Mesenchymal stem cell (in vitro differentiated cells and primary cell): Measurements from ENCODE around the gene DEPDC4.

Source experiments
- DNase-seq: peaks from one replicate; pipeline ENCODE4 v3.0.0-alpha.2; 2013
- H2AFZ ChIP-seq: one replicate; pipeline ENCODE4 v1.6.1; 2013; ENCODE audit warnings: low read depth, mild to moderate bottlenecking, control low read depth, inconsistent platforms, low read length, moderate library complexity
- H2AK5ac ChIP-seq: 2 replicates; pipeline ENCODE4 v1.6.1; 2013; ENCODE audit warnings: low read length, moderate library complexity, mild to moderate bottlenecking, inconsistent platforms; ENCODE audit not compliant: severe bottlenecking
- H2BK120ac ChIP-seq: one replicate; pipeline ENCODE4 v1.6.1; 2013; ENCODE audit warnings: low read depth, mild to moderate bottlenecking, inconsistent platforms, low read length, moderate library complexity
- H2BK12ac ChIP-seq, 2 experiments: one replicate each; pipeline ENCODE4 v1.6.1; 2013; ENCODE audit warnings: inconsistent platforms in 2 of 2, low read length in 2 of 2, mild to moderate bottlenecking in 2 of 2, moderate library complexity in 2 of 2, control low read depth in 1 of 2
- H2BK15ac ChIP-seq: one replicate; pipeline ENCODE4 v1.6.1; 2013; ENCODE audit warnings: mild to moderate bottlenecking, low read depth, inconsistent platforms; ENCODE audit not compliant: poor library complexity, severe bottlenecking
- H2BK5ac ChIP-seq: 2 replicates; pipeline ENCODE4 v1.6.1; 2013; ENCODE audit warnings: low read depth, mild to moderate bottlenecking, low read length, control low read depth, inconsistent platforms; ENCODE audit not compliant: poor library complexity, severe bottlenecking
- H3K14ac ChIP-seq, 2 experiments: one replicate each; pipeline ENCODE4 v1.6.1; 2013; ENCODE audit warnings: inconsistent platforms in 2 of 2, low read length in 2 of 2, control low read depth in 1 of 2, mild to moderate bottlenecking in 1 of 2, moderate library complexity in 1 of 2
- H3K18ac ChIP-seq, 2 experiments: one replicate each; pipeline ENCODE4 v1.6.1; 2013; ENCODE audit warnings: inconsistent platforms in 2 of 2, low read length in 2 of 2, control low read depth in 1 of 2, low read depth in 1 of 2, mild to moderate bottlenecking in 1 of 2
- H3K23ac ChIP-seq, 2 experiments: one replicate each; pipeline ENCODE4 v1.6.1; 2013; ENCODE audit warnings: inconsistent platforms in 2 of 2, low read length in 2 of 2, mild to moderate bottlenecking in 2 of 2, moderate library complexity in 2 of 2, control low read depth in 1 of 2
- H3K27ac ChIP-seq: 2 replicates; pipeline ENCODE4 v1.5.1; 2013; ENCODE audit warnings: mild to moderate bottlenecking, moderate library complexity, low read length, control low read depth, inconsistent platforms; ENCODE audit not compliant: poor library complexity, severe bottlenecking
- H3K27me3 ChIP-seq, 2 experiments: 2 replicates each; pipeline versions ENCODE4 v1.6.1 to v1.7.0; 2013; ENCODE audit warnings: low read length in 2 of 2, mild to moderate bottlenecking in 2 of 2, moderate library complexity in 2 of 2, control low read depth in 1 of 2, inconsistent platforms in 1 of 2; ENCODE audit not compliant: control insufficient read depth in 1 of 2, insufficient read depth in 1 of 2
- H3K36me3 ChIP-seq, 2 experiments: 2 replicates each; pipeline versions ENCODE4 v1.6.1 to v1.7.0; 2013; ENCODE audit warnings: low read length in 2 of 2, control low read depth in 1 of 2, inconsistent platforms in 1 of 2, low read depth in 1 of 2, mild to moderate bottlenecking in 1 of 2; ENCODE audit not compliant: insufficient read depth in 2 of 2, control insufficient read depth in 1 of 2
- H3K4ac ChIP-seq, 2 experiments: one replicate each; pipeline ENCODE4 v1.6.1; 2013; ENCODE audit warnings: inconsistent platforms in 2 of 2, low read length in 2 of 2, mild to moderate bottlenecking in 2 of 2, moderate library complexity in 2 of 2, control low read depth in 1 of 2, low read depth in 1 of 2
- H3K4me1 ChIP-seq: 2 replicates; pipeline ENCODE4 v1.6.1; 2013; ENCODE audit warnings: low read depth, low read length, control low read depth; ENCODE audit not compliant: control insufficient read depth, insufficient read depth
- H3K4me2 ChIP-seq: 2 replicates; pipeline ENCODE4 v1.6.1; 2013; ENCODE audit warnings: low read length, mild to moderate bottlenecking, inconsistent platforms; ENCODE audit not compliant: poor library complexity, severe bottlenecking
- H3K4me3 ChIP-seq, 2 experiments: 2 replicates each; pipeline versions ENCODE4 v1.5.1 to v1.7.0; 2013; ENCODE audit warnings: low read length in 2 of 2, mild to moderate bottlenecking in 2 of 2, control low read depth in 1 of 2, low read depth in 1 of 2; ENCODE audit not compliant: insufficient read depth in 1 of 2
- H3K79me1 ChIP-seq: replicated peaks from 2 replicates; pipeline ENCODE4 v1.6.1; 2013; ENCODE audit warnings: mild to moderate bottlenecking, control low read depth, low read length, inconsistent platforms; ENCODE audit not compliant: poor library complexity, severe bottlenecking
- H3K9ac ChIP-seq: 2 replicates; pipeline ENCODE4 v1.7.0; 2013; ENCODE audit warnings: mild to moderate bottlenecking, low read length, moderate library complexity
- H3K9me3 ChIP-seq: 2 replicates; pipeline ENCODE4 v1.7.0; 2013; ENCODE audit warnings: mild to moderate bottlenecking, low read length; ENCODE audit not compliant: control insufficient read depth
- H4K8ac ChIP-seq: one replicate; pipeline ENCODE4 v1.6.1; 2013; ENCODE audit warnings: inconsistent platforms, mild to moderate bottlenecking, low read length, moderate library complexity
- H4K91ac ChIP-seq: one replicate; pipeline ENCODE4 v1.6.1; 2013; ENCODE audit warnings: mild to moderate bottlenecking, low read length, inconsistent platforms
- WGBS: methylation state at CpG from one replicate; pipeline ENCODE4 v1.1.7; 2013; ENCODE audit warnings: mixed read lengths; 5-methylcytosine and 5-hydroxymethylcytosine counted together

Gene DEPDC4

GRCh38 chr12:100268835-100269564 is 2.1 kb upstream of the DEPDC4 start:
- 47% methylated on average over 5 of the region's 5 CpGs for WGBS
- H3K27me3 ChIP-seq, result no peaks in the 10 kb centered on the region
- no peak overlapping the region for H2BK15ac ChIP-seq
- H4K91ac ChIP-seq, result no peak overlapping the region
- H2BK120ac ChIP-seq, result no peak overlapping the region
- DNase-seq, result peak; percentile 53
- peaks cover 2% of the 10 kb centered on the region for H3K79me1 ChIP-seq
- no peak overlapping the region for H2BK5ac ChIP-seq
- peak overlapping the region in 1 of 2 experiments; percentile 95 for H3K4me3 ChIP-seq
- peaks cover 0 to 4% of the 10 kb centered on the region in 2 experiments for H3K36me3 ChIP-seq
- H3K27ac ChIP-seq, result no peak overlapping the region
- peak overlapping the region; percentile 50 for H3K4me2 ChIP-seq
- H3K4me1 ChIP-seq, result peaks cover 3% of the 10 kb centered on the region
- no peak overlapping the region for H3K18ac ChIP-seq
- H2AFZ ChIP-seq, result no peak overlapping the region
- H4K8ac ChIP-seq, result no peak overlapping the region
- H2BK12ac ChIP-seq, result no peak overlapping the region
- H3K9ac ChIP-seq, result peak overlapping the region; percentile 99
- H2AK5ac ChIP-seq, result no peak overlapping the region
- no peaks in the 10 kb centered on the region for H3K9me3 ChIP-seq
- no peak overlapping the region for H3K14ac ChIP-seq
- H3K4ac ChIP-seq, result no peak overlapping the region
- no peak overlapping the region for H3K23ac ChIP-seq

- WGBS, result under 1% methylated on average over 25 of the region's 33 CpGs
- peak overlapping the region in 1 of 2 experiments; percentile 87 for H3K23ac ChIP-seq
- peak overlapping the region; percentile 77 for H3K4me2 ChIP-seq
- H3K18ac ChIP-seq, result peak overlapping the region; percentile 44 to 91
- H3K9ac ChIP-seq, result peak overlapping the region; percentile 99
- H2BK12ac ChIP-seq, result no peak overlapping the region
- H3K79me1 ChIP-seq, result peaks cover 2% of the 10 kb centered on the region
- no peaks in the 10 kb centered on the region for H3K27me3 ChIP-seq
- peak overlapping the region; percentile 67 for H2BK5ac ChIP-seq
- H4K8ac ChIP-seq, result peak overlapping the region; percentile 51
- H3K27ac ChIP-seq, result peak overlapping the region; percentile 90
- peak; percentile 55 for DNase-seq
- H3K4me3 ChIP-seq, result peak overlapping the region; percentile 95 to 96
- H3K4ac ChIP-seq, result peak overlapping the region; percentile 44 to 71
- H4K91ac ChIP-seq, result peak overlapping the region; percentile 82
- H2AK5ac ChIP-seq, result no peak overlapping the region
- H3K36me3 ChIP-seq, result peaks cover 0 to 4% of the 10 kb centered on the region in 2 experiments
- H2BK120ac ChIP-seq, result peak overlapping the region; percentile 52
- H2BK15ac ChIP-seq, result peak overlapping the region; percentile 70
- peak overlapping the region in 1 of 2 experiments; percentile 4 for H3K14ac ChIP-seq
- H3K9me3 ChIP-seq, result no peaks in the 10 kb centered on the region
- peaks cover 3% of the 10 kb centered on the region for H3K4me1 ChIP-seq
- H2AFZ ChIP-seq, result peak overlapping the region; percentile 72
Observed at GRCh38 chr12:100267603-100268281, 863 bp upstream of the DEPDC4 start.

- Histone ChIP-seq H3K18ac (peak overlapping the region in 1 of 2 experiments; percentile 67), H3K14ac (no peak overlapping the region), H3K4me2 (peak overlapping the region; percentile 64), H2BK120ac (no peak overlapping the region), H3K79me1 (no peaks in the 10 kb centered on the region), H4K8ac (peak overlapping the region; percentile 95), H2BK12ac (peak overlapping the region in 1 of 2 experiments; percentile 88), H2BK5ac (peak overlapping the region; percentile 54), H3K23ac (no peak overlapping the region), H3K27ac (no peak overlapping the region), H2AFZ (peak overlapping the region; percentile 93), H2BK15ac (no peak overlapping the region), H3K9ac (peak overlapping the region; percentile 72), H4K91ac (no peak overlapping the region), H2AK5ac (no peak overlapping the region), H3K9me3 (no peaks in the 10 kb centered on the region), H3K4me1 (peaks cover 3% of the 10 kb centered on the region), H3K4me3 (peak overlapping the region; percentile 71 to 95), H3K4ac (no peak overlapping the region), H3K36me3 (no peaks in the 10 kb centered on the region), H3K27me3 (no peaks in the 10 kb centered on the region)
- WGBS, result 0% methylated on average over 2 of the region's 6 CpGs
- no peak for DNase-seq
Observed at GRCh38 chr12:100266585-100266834, 369 bp downstream of the DEPDC4 start.
